Peyer's patch (tissue), 4 donors: ENCODE results near the gene PRR7. TPM values are rescaled to one million over a fixed set of nuclear protein-coding genes. Genes with fewer than 3 reads are reported as not detected.

ENCODE experiments used
- DNase-seq, 3 donors: peaks; one replicate each; pipeline ENCODE4 v3.0.0-alpha.2; 2017 to 2019
- H3K27ac ChIP-seq, 4 donors: fragments of 200-600 bp; sonication (generic); one replicate each; pipeline ENCODE4 v1.5.1; 2016 to 2019
- H3K27me3 ChIP-seq, 2 donors: fragments of 200-600 bp; sonication (generic); one replicate each; pipeline ENCODE4 v1.5.1; 2019
- H3K36me3 ChIP-seq, 3 donors: fragments of 200-600 bp; sonication (generic); one replicate each; pipeline ENCODE4 v1.5.1; 2016 to 2019
- H3K4me1 ChIP-seq, 4 donors: fragments of 200-600 bp; sonication (generic); one replicate each; pipeline ENCODE4 v1.5.1; 2016 to 2019
- H3K4me3 ChIP-seq, 4 donors: fragments of 200-600 bp; sonication (generic); 1 replicate in 3 of 4; 2 replicates in 1 of 4; pipeline ENCODE4 v1.5.1; 2016 to 2019; ENCODE audit warnings: mild to moderate bottlenecking in 1 of 4
- H3K9me3 ChIP-seq, 4 donors: fragments of 200-600 bp; sonication (generic); one replicate each; pipeline ENCODE4 v1.5.1; 2016 to 2019; ENCODE audit warnings: mild to moderate bottlenecking in 1 of 4
- POLR2A ChIP-seq, 2 donors: fragments of 450-650 bp; IDR thresholded peaks; one replicate each; pipeline ENCODE4 v1.5.1; 2017; ENCODE audit warnings: antibody characterized with exemption in 2 of 2, mild to moderate bottlenecking in 2 of 2, moderate library complexity in 2 of 2
- total RNA-seq, 4 donors: library from RNA; depleted of rRNA; stranded (reverse); fragments of >200 nt; gene quantifications; one replicate each; pipeline ENCODE4 v1.1.0, GENCODE V29; 2016
- TF ChIP-seq, protein P1 (sequence below), 6 experiments: fragments of 450-650 bp in 4 of 6; fragments of 200-600 bp in 2 of 6; sonication (generic) in 1 of 6; IDR thresholded peaks; one replicate each; pipeline ENCODE4 v1.5.1; 2017 to 2019; ENCODE audit warnings: antibody characterized with exemption in 6 of 6, mild to moderate bottlenecking in 3 of 6, moderate library complexity in 1 of 6

PRR7 gene
- total RNA-seq, 4 donors from 2014 or later, result 0.70 to 2.2 (median 1.9) TPM; not detected in 1

DNA sequence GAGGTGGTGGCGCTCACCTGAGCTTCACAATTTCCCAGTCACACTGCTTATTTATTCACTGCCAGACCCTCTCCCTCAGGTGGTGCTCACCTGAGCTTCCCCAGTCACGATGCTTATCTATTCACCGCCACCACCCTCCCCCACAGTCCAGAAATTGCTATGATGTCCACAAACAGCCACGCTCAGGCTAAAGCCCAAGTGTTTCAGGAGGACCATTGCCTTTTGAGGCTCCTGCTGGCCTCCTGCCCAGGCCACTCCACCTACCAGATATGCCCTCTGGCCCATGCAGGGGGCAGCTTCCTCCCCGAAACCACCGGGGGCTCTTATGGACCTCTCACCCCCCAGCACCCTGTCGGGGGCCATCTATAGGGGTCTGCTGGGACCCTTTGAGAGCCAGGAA lies 46.2 kb downstream of the PRR7 start:
- H3K4me1 ChIP-seq, result peaks cover 7 to 56% (median 23%) of the 10 kb centered on the region in 4 donors
- no peak for TF ChIP-seq POLR2A (IDR thresholded peaks at IDR 0.05)
- TF ChIP-seq, protein P1, sequence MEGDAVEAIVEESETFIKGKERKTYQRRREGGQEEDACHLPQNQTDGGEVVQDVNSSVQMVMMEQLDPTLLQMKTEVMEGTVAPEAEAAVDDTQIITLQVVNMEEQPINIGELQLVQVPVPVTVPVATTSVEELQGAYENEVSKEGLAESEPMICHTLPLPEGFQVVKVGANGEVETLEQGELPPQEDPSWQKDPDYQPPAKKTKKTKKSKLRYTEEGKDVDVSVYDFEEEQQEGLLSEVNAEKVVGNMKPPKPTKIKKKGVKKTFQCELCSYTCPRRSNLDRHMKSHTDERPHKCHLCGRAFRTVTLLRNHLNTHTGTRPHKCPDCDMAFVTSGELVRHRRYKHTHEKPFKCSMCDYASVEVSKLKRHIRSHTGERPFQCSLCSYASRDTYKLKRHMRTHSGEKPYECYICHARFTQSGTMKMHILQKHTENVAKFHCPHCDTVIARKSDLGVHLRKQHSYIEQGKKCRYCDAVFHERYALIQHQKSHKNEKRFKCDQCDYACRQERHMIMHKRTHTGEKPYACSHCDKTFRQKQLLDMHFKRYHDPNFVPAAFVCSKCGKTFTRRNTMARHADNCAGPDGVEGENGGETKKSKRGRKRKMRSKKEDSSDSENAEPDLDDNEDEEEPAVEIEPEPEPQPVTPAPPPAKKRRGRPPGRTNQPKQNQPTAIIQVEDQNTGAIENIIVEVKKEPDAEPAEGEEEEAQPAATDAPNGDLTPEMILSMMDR (IDR thresholded peaks at IDR 0.05), result no peak
- H3K4me3 ChIP-seq, result no peak overlapping the region
- no peaks in the 10 kb centered on the region for H3K9me3 ChIP-seq
- H3K27me3 ChIP-seq, result no peaks in the 10 kb centered on the region
- peaks cover 0 to 29% (median 0%) of the 10 kb centered on the region in 3 donors for H3K36me3 ChIP-seq
- peak overlapping the region in 1 of 4 donors; percentile 90 for H3K27ac ChIP-seq
- no peak for DNase-seq

DNA sequence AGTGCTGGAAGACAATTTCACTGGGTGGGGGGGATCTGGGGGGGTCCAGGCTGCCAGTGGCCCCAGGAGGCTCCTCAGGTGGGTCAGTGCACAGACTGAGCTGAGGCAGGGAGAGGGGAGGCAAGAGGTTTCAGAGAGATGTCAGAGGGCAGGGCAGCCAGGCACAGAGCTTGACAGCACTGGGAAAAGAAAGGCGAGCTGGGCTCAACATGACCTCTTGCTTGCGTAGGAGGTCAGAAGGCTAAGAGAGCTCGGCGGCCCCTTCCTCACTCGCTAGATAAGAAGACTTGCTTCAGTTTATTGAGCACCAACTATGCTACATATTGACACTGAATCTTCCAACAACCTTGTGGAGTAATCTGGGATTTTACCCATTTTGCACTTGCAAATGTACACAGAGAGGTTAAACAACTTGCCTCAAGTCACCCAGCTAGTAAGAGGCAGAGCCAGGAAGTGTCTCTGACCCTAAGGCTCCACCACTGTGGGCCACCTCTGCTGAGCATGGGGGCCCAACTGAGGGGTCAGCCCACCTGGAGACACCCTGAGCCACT lies 47.3 kb downstream of the PRR7 start:
- no peaks in the 10 kb centered on the region for H3K9me3 ChIP-seq
- H3K36me3 ChIP-seq, result peaks cover 0 to 23% (median 0%) of the 10 kb centered on the region in 3 donors
- H3K4me1 ChIP-seq, result peaks cover 7 to 64% (median 24%) of the 10 kb centered on the region in 4 donors
- no peak overlapping the region for H3K4me3 ChIP-seq
- H3K27me3 ChIP-seq, result no peaks in the 10 kb centered on the region
- DNase-seq, result no peak
- peak overlapping the region in 3 of 4 donors; percentile 87 to 91 (median 90) for H3K27ac ChIP-seq
- TF ChIP-seq POLR2A (IDR thresholded peaks at IDR 0.05), result no peak
- TF ChIP-seq, protein P1 (IDR thresholded peaks at IDR 0.05), result no peak

DNA sequence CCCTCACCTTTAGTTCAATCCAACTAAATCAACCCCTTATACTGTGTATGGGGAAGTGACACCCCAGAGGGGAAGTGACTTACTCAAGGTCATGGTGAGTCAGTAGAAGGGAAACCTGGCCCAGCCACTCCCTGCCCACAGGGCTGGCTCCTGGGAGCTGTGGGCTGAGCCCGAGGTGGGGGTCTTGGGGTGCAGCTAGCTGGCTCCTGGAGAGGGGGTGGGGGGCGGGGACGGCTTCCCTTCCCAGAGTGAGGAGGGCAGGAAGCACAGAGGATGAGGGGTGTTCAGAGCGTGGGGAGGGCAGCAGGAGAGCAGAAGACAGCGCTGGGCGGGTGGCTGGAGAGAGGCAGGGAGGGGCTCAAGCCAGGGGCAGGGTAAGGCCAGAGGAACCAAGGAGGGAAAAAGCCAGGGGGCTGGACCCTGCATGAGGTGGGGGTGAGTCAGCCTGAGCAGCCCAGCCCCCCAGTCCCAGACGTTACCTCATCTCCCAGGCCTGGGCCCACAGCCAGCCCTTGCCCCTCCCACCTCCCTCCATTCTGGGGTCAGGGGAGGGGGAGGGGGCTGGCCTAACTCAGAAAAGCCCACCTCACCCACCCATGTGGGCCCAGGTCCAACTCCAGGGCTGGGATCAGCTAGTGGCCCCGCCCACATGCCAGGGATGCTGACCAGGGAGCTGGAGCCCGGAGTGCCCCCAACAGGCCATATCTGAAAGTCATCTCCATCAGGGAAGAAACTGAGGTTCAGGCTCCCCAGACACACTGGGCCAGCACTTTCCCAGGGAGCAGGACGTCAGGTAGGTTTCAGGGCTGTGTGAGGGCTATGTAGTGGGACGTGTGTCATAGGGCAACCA lies 48.0 kb downstream of the PRR7 start:
- Histone ChIP-seq H3K4me1 (peaks cover 7 to 58% (median 24%) of the 10 kb centered on the region in 4 donors), H3K36me3 (peaks cover 0 to 20% (median 0%) of the 10 kb centered on the region in 3 donors), H3K27ac (peak overlapping the region; percentile 60 to 91 (median 88)), H3K4me3 (peak overlapping the region in 1 of 4 donors; percentile 31), H3K27me3 (no peaks in the 10 kb centered on the region), H3K9me3 (no peaks in the 10 kb centered on the region)
- TF ChIP-seq POLR2A (IDR thresholded peaks at IDR 0.05), result no peak
- TF ChIP-seq, protein P1 (IDR thresholded peaks at IDR 0.05), result peak in 1 of 6 experiments; percentile 4
- DNase-seq, result peak in 1 of 3 donors; percentile 63

DNA sequence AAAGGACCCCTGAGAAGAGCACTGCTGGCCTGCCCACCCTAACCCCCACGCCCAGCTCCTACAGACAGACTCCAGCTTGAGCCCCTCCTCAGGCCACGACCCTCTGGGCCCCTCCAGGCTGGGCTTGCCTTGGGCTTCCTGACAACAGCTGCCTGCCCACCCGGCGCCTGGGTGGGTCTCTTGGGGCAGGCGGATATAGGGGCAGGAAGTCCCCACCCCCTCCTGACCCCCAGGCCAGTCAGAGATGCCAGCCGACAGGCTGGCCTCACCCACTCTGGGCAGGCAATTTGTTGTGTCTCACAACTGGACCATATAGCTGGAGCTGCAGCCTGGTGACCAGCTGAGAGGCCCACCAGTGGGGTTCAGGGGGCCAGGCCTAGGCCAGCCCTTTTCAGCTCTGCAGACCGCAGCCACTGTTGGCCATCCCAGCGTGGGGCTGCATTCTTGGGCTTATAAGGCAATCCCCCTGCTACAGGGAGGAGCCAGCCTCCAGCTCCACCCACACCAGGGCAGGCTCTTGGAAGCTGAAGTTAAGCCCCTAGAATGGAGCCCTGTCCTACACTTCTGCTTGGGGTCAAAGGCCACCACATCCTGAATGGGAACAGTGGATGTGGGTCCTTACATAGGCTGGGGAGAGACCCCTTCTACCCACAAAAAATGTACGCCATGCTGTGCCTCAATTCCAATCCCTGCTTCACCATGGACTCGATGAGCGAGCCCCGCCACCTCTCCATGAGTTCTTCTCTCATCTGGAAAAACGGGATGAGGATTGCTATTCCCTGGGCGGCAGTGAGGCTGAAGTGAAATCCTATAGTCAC lies 48.8 kb downstream of the PRR7 start:
- peaks cover 7 to 56% (median 24%) of the 10 kb centered on the region in 4 donors for H3K4me1 ChIP-seq
- peak overlapping the region; percentile 60 to 91 (median 88) for H3K27ac ChIP-seq
- H3K9me3 ChIP-seq, result no peaks in the 10 kb centered on the region
- H3K27me3 ChIP-seq, result no peaks in the 10 kb centered on the region
- TF ChIP-seq, protein P1 (IDR thresholded peaks at IDR 0.05), result no peak
- TF ChIP-seq POLR2A (IDR thresholded peaks at IDR 0.05), result no peak
- peak overlapping the region in 1 of 4 donors; percentile 64 for H3K4me3 ChIP-seq
- DNase-seq, result peak in 1 of 3 donors; percentile 66
- H3K36me3 ChIP-seq, result peaks cover 0 to 15% (median 0%) of the 10 kb centered on the region in 3 donors

DNA sequence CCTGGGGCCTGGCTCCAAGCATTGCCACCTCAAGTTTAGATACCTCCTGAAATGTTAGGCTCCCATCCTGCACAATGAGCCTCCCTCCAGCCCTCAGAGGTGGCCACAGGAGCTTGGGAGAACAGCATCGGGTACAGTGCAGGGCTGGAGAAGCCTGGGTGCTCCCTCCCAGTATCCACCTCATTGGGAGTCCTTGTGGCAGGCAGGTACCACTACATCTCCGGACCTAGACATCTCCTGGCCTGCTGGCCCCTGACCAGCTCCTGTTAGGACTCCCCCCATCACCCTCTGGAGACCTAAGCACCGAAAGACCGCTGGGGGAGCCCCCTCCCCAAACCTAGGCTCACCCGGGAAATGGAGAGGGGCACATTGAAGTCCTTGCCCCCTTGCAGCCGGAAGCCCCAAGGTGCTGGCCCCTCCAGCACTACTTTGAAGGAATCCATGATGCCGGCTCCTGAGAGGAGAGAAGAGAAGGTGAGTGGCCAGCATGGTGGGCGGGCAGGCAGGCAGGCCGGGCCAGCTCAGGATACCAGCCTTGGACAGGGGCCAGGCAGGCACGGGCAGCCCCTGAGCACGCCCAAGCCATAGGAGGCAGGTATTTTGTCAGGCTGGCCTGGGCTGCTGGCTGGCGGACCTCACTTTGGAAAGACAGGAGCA lies 49.6 kb downstream of the PRR7 start:
- H3K4me3 ChIP-seq, result peak overlapping the region; percentile 49 to 81 (median 69)
- H3K36me3 ChIP-seq, result peaks cover 0 to 9% (median 0%) of the 10 kb centered on the region in 3 donors
- TF ChIP-seq POLR2A (IDR thresholded peaks at IDR 0.05), result no peak
- TF ChIP-seq, protein P1 (IDR thresholded peaks at IDR 0.05), result peak in 2 of 6 experiments; percentile 14 to 17
- H3K4me1 ChIP-seq, result peaks cover 7 to 57% (median 27%) of the 10 kb centered on the region in 4 donors
- DNase-seq, result no peak
- H3K9me3 ChIP-seq, result no peaks in the 10 kb centered on the region
- H3K27me3 ChIP-seq, result no peaks in the 10 kb centered on the region
- peak overlapping the region; percentile 80 to 91 (median 88) for H3K27ac ChIP-seq
